Effector memory CD4-positive, alpha-beta T cell (primary cell): ENCODE results near the gene AMBRA1.

Source experiments
- DNase-seq, 3 donors: peaks; one replicate each; pipeline ENCODE4 v3.0.0-alpha.2; 2020
- H3K27ac ChIP-seq: 2 replicates; pipeline ENCODE4 v1.7.0; 2013; ENCODE audit warnings: mild to moderate bottlenecking, low read length, moderate library complexity; ENCODE audit not compliant: insufficient read depth, poor library complexity, severe bottlenecking
- H3K27me3 ChIP-seq: replicated peaks from 2 replicates; pipeline ENCODE4 v1.7.0; 2013; ENCODE audit warnings: mild to moderate bottlenecking, low read length; ENCODE audit not compliant: insufficient read depth, control insufficient read depth, poor library complexity, severe bottlenecking
- H3K36me3 ChIP-seq: 2 replicates; pipeline ENCODE4 v1.7.0; 2013; ENCODE audit warnings: mild to moderate bottlenecking, low read length, moderate library complexity; ENCODE audit not compliant: control insufficient read depth, insufficient read depth
- H3K4me1 ChIP-seq: 2 replicates; pipeline ENCODE4 v1.7.0; 2013; ENCODE audit warnings: low read length, mild to moderate bottlenecking; ENCODE audit not compliant: control insufficient read depth, insufficient read depth, poor library complexity, severe bottlenecking
- H3K4me3 ChIP-seq: 2 replicates; pipeline ENCODE4 v1.7.0; 2013; ENCODE audit warnings: low read length, low read depth, mild to moderate bottlenecking; ENCODE audit not compliant: insufficient read depth, poor library complexity, severe bottlenecking
- H3K9me3 ChIP-seq: 2 replicates; pipeline ENCODE4 v1.7.0; 2013; ENCODE audit warnings: mild to moderate bottlenecking, low read length, moderate library complexity; ENCODE audit not compliant: control insufficient read depth

Gene AMBRA1

GRCh38 chr11:46392421-46393230 is 201.2 kb downstream of the AMBRA1 start:
- Histone ChIP-seq H3K9me3 (no peaks in the 10 kb centered on the region), H3K36me3 (peaks cover 7% of the 10 kb centered on the region), H3K27me3 (peaks cover 35% of the 10 kb centered on the region), H3K27ac (no peak overlapping the region), H3K4me3 (no peak overlapping the region), H3K4me1 (peaks cover 37% of the 10 kb centered on the region)
- peak; percentile 48 to 64 (median 59) for DNase-seq

DNA sequence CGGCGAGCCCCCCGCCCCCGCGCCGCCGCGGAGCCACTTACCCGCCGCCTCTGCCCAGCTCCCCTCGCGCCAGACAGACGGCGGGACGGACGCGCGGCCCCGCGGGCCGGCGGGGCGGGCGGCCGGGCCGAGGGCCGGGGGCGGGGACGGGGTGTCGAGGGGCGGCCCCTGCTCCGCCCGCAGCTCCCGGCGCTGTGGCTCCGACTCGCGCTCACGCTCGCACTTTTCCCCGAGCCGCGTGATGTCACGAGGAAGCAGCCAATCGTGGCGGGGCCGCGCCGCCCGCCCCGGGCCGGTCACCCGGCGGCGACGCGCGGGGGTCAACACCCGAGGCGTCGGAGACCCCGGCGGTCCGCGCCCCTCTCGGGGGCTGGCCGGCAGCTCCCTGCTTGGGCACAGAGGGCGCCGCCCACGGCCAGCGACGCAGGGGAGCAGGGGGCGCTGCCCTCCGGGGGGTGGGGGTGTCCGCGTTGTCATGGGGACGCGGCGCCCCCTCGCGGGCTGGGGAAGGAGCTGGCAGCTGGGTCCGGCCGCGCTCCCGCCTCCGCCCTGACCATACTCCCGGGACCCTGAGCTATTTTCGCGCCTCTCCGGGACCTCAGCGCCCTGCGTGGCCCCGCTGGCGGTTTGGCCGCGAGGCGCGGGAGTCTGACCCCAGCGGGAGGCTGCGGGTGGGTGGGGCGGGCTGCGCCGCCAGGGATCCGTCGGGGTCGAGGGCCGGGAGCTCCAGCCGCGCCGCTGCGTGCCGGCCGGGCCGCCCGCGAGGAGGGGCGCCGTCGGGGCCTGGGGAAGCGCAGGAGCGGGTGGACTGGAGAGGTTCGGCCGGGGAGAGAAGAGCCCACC is 202.0 kb downstream of the AMBRA1 start, which contains the start of gene CHRM4:
Gene CHRM4 (minus strand): TSS at position 199 of the 843 bp plus-strand sequence. CDS start 5,219 bp downstream, outside the sequence.
- Histone ChIP-seq H3K4me3 (no peak within 1 kb of the TSS), H3K36me3 (no peaks in the 10 kb centered on the region), H3K27ac (no peak within 1 kb of the TSS), H3K9me3 (no peaks in the 10 kb centered on the region), H3K4me1 (peaks cover 37% of the 10 kb centered on the region), H3K27me3 (peaks cover 35% of the 10 kb centered on the region)
- DNase-seq, result no peak

- H3K4me1 ChIP-seq, result peaks cover 37% of the 10 kb centered on the region
- no peak overlapping the region for H3K27ac ChIP-seq
- H3K27me3 ChIP-seq, result peaks cover 35% of the 10 kb centered on the region
- no peaks in the 10 kb centered on the region for H3K36me3 ChIP-seq
- DNase-seq, result no peak
- no peaks in the 10 kb centered on the region for H3K9me3 ChIP-seq
- H3K4me3 ChIP-seq, result no peak overlapping the region
Observed at GRCh38 chr11:46391186-46391577, 202.6 kb downstream of the AMBRA1 start.

- no peak overlapping the region for H3K27ac ChIP-seq
- no peak overlapping the region for H3K4me3 ChIP-seq
- H3K36me3 ChIP-seq, result no peaks in the 10 kb centered on the region
- H3K9me3 ChIP-seq, result no peaks in the 10 kb centered on the region
- DNase-seq, result no peak
- H3K27me3 ChIP-seq, result peaks cover 35% of the 10 kb centered on the region
- peaks cover 37% of the 10 kb centered on the region for H3K4me1 ChIP-seq
Observed at GRCh38 chr11:46390331-46391171, 203.3 kb downstream of the AMBRA1 start.

DNA sequence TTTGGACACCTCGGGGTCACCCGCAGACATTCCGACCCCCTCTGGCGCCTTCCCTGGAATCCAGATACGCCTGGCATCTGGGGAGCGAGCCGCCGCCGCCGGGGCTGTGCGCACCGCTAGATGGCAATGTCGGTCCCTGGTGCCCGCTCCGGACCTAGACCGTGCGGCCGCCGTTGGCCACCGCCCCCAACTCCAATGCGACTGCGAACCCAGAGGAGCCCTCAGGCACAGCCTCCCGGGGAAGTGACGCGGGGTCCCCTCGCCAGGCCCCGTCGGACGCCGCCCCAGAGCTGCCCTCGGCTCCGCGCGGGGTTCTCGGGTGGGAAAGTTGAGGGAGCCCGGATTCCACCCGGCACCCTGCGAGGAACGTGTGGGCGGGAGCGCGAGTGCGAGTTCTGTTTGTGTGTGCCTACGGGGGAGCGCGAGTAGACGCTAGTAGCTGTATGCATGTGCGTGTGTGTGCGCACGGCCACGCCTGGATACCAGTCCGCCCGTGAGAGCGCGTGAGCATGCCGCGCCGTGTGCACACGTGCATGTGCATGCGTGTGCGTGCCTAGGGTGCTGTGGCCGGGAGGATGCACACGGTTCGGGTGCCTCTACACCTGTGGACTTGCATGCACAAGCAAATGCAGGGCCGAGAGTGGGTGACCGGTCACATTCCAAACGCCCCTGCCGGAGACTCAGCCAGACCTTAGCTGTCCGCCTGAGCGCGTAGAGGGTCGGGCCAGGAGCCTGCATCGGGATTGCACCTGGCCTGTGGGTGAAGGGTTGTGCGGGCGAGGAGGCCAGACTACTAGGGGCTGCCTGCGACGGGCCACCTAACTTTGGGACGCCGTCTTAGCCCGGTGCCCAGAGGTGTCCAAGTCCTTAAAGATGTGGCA is 204.1 kb downstream of the AMBRA1 start:
- Histone ChIP-seq H3K9me3 (no peaks in the 10 kb centered on the region), H3K4me3 (peak overlapping the region; percentile 42), H3K4me1 (peaks cover 37% of the 10 kb centered on the region), H3K27ac (no peak overlapping the region), H3K27me3 (peaks cover 35% of the 10 kb centered on the region), H3K36me3 (no peaks in the 10 kb centered on the region)
- no peak for DNase-seq

DNA sequence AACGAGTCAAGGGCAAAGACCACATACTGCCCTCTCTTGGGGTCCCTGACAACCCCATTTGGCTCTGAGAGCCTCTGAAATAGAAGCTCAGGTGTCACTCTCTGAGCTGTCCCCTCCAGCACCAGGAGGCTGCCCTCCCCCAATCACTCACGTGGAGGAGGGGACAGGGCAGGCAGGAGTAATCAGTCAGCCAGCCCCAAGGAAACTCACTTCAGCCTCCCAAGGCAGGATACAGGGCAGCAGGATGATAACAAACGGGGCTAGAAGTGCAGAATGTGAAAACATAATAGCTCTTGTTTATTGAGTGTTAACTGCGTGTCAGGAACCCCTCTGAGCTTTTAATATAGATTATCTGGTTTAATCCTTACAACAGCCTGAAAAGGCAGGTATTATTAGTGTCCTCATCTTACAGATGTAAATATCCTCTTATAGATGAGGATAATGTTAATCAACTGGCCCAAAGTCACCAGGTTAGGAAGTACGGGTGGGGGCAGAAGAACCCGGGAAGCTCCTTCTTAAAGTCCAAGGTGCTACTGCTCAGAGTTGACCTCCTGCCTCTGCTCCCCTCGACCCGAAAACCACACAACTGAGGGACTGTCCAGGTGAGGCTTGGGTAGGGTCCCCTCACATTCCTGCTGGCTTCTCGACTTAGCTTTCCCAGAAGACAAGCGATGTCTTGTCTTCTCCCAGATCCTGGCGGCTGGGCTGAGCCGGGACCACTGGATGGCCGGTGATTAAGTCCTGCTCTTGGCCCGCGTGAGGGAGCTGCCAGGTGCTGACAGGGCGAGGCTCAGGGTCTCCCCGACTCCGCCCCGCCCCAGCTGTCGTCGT is 205.0 kb downstream of the AMBRA1 start:
- H3K36me3 ChIP-seq, result no peaks in the 10 kb centered on the region
- peaks cover 37% of the 10 kb centered on the region for H3K4me1 ChIP-seq
- H3K4me3 ChIP-seq, result no peak overlapping the region
- H3K9me3 ChIP-seq, result no peaks in the 10 kb centered on the region
- no peak overlapping the region for H3K27ac ChIP-seq
- peaks cover 36% of the 10 kb centered on the region for H3K27me3 ChIP-seq
- DNase-seq, result no peak

DNA sequence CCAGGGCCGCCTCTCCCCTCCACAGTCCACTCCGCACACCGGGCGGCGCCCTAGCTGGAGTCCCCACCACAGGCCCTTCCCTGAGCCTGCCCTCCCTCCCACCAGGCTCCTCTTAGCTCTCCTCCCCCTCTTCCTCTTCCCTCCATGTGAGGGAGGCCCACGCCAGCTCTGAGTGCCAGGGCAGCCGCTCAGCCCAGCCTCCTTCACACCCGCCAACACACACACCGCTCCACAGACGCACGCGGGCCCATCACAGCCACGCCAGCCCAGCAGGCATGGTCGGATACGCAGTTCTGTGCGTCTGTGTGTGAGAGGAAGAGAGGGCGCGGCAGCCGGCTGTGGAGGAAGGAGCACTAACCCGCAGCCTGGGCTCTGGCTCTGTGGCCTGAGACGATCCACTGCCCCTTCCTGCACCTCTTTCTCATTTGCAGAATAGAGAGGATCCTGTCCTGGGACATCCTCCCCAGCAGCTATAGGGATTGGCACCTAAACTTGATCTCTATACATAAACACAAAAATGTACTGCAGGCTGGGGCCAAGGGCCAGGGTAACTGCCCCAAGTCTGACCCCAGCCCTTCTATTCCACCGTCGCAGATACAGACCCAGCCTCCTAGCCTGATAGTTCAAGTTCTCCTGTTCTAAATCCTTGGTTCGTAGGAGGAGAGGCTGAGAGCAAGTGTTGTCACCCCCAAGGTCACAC is 205.8 kb downstream of the AMBRA1 start:
- Histone ChIP-seq H3K4me1 (peaks cover 36% of the 10 kb centered on the region), H3K27me3 (peaks cover 43% of the 10 kb centered on the region), H3K36me3 (no peaks in the 10 kb centered on the region), H3K9me3 (no peaks in the 10 kb centered on the region), H3K4me3 (no peak overlapping the region), H3K27ac (no peak overlapping the region)
- no peak for DNase-seq

DNA sequence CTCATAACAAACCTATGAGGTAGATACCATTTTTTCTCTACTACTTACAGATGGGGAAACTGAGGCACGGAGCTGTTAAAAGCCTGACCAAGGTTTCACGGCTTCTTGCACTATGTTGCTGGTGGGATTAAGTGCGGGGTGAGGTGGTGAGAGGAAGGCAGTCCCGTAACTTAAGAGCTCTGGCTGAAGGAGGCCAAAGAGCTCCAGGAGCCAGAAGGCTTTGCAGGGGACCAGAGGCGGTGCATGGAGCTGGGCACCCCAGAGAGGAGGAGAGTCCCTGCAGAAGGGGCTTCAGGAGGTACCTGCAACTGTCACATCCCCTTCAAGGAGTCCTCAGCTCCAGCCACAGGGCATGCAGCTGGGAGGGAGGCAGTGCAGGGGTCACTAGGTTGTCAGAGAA is 206.4 kb downstream of the AMBRA1 start:
- H3K27me3 ChIP-seq, result peaks cover 49% of the 10 kb centered on the region
- no peak overlapping the region for H3K4me3 ChIP-seq
- no peak overlapping the region for H3K27ac ChIP-seq
- H3K36me3 ChIP-seq, result no peaks in the 10 kb centered on the region
- peaks cover 34% of the 10 kb centered on the region for H3K4me1 ChIP-seq
- no peaks in the 10 kb centered on the region for H3K9me3 ChIP-seq
- no peak for DNase-seq
